Activated T-cell treated with anti-CD3 and anti-CD28 coated beads, Interleukin-2, amount 50 U/mL, for 72 hours (primary cell): ENCODE measurements around the gene MTF1. TPM values are rescaled to one million over a fixed set of nuclear protein-coding genes. Genes with fewer than 3 reads are reported as not detected.

Source experiments
- ATAC-seq, 2 donors: fragments of 150-1000 bp; cut with Tn5 transposase; replicated peaks in 1 of 2; 2 replicates each; pipeline ENCODE4 v1.10.0; 2021; ENCODE audit warnings: moderate library complexity in 2 of 2, mild to moderate bottlenecking in 1 of 2
- DNase-seq, 2 donors: peaks; one replicate each; pipeline ENCODE4 v3.0.0; 2021 to 2022; ENCODE audit warnings: mixed read lengths in 1 of 2
- H3K27ac Mint-ChIP-seq: one replicate; pipeline ENCODE4 v1.8.0; 2022; ENCODE audit warnings: mild to moderate bottlenecking, moderate library complexity, mixed read lengths
- H3K27me3 Mint-ChIP-seq: one replicate; pipeline ENCODE4 v1.8.0; 2022; ENCODE audit warnings: low read depth, mixed read lengths
- H3K36me3 Mint-ChIP-seq, 2 donors: one replicate each; pipeline ENCODE4 v1.8.0; 2022; ENCODE audit warnings: mixed read lengths in 2 of 2, mild to moderate bottlenecking in 1 of 2; ENCODE audit not compliant: insufficient read depth in 2 of 2
- H3K4me1 Mint-ChIP-seq: one replicate; pipeline ENCODE4 v1.8.0; 2022; ENCODE audit warnings: low read depth, mixed read lengths
- H3K4me3 Mint-ChIP-seq, 2 donors: one replicate each; pipeline ENCODE4 v1.8.0; 2022; ENCODE audit warnings: mild to moderate bottlenecking in 2 of 2, mixed read lengths in 2 of 2, moderate library complexity in 2 of 2
- H3K9me3 Mint-ChIP-seq, 2 donors: one replicate each; pipeline ENCODE4 v1.8.0; 2022; ENCODE audit warnings: mixed read lengths in 2 of 2
- total RNA-seq, 2 donors: library from RNA; stranded (reverse); gene quantifications; one replicate each; pipeline ENCODE4 v1.2.3, GENCODE V29; 2022

The MTF1 gene
- total RNA-seq, 2 donors from 2014 or later, result 26.8 to 28.1 TPM

GRCh38 chr1:37761416-37762095 is 97.8 kb downstream of the MTF1 start:
- no peak for ATAC-seq
- Mint-ChIP-seq H3K36me3 (peaks cover 1 to 7% of the 10 kb centered on the region in 2 donors), H3K4me3 (no peak overlapping the region), H3K4me1 (peaks cover 22% of the 10 kb centered on the region), H3K27ac (no peak overlapping the region), H3K27me3 (peaks cover 51% of the 10 kb centered on the region), H3K9me3 (no peaks in the 10 kb centered on the region)
- no peak for DNase-seq

Other genes starting within 250 kb of the MTF1 start
- gene RSPO1, start 224.7 kb downstream of the MTF1 start, total RNA-seq, result not detected
- 10 to 100 TPM; 65.8 to 94.0 TPM for gene CDCA8, start 167.1 kb downstream of the MTF1 start, total RNA-seq
- under 1 TPM; 0.74 to 1.00 TPM for gene EPHA10, start 94.5 kb downstream of the MTF1 start, total RNA-seq
- 1 to 10 TPM; 1.9 to 2.4 TPM for gene MANEAL, start 65.7 kb downstream of the MTF1 start, total RNA-seq
- 10 to 100 TPM; 21.1 to 21.8 TPM for gene C1orf122, start 51.8 kb downstream of the MTF1 start, total RNA-seq
- 10 to 100 TPM; 30.0 to 31.3 TPM for gene YRDC, start 51.4 kb downstream of the MTF1 start, total RNA-seq
- gene INPP5B, start 87.5 kb upstream of the MTF1 start, total RNA-seq, result 10 to 100 TPM; 44.7 to 53.6 TPM
- gene SF3A3, start 130.4 kb upstream of the MTF1 start, total RNA-seq, result 10 to 100 TPM; 67.9 to 81.4 TPM
- gene FHL3, start 145.9 kb upstream of the MTF1 start, total RNA-seq, result 10 to 100 TPM; 32.7 to 34.5 TPM
- 10 to 100 TPM; 28.4 to 31.7 TPM for gene UTP11, start 153.1 kb upstream of the MTF1 start, total RNA-seq
- not detected for gene POU3F1, start 187.2 kb upstream of the MTF1 start, total RNA-seq